Right lobe of liver (tissue), 4 donors: ENCODE measurements around the gene TRIO.

ENCODE experiments used
- POLR2A ChIP-seq: fragments of 450-650 bp; IDR thresholded peaks from one replicate; pipeline ENCODE4 v1.6.1; 2017; ENCODE audit warnings: antibody characterized with exemption, mild to moderate bottlenecking
- TF ChIP-seq, protein P1 (sequence below), 4 donors: fragments of 200-600 bp in 3 of 4; fragments of 450-650 bp in 1 of 4; IDR thresholded peaks; one replicate each; pipeline versions ENCODE4 v1.5.1 to v1.8.0; 2016 to 2022; ENCODE audit warnings: antibody characterized with exemption in 4 of 4, mild to moderate bottlenecking in 2 of 4
- donor health status: DM: no; HTN: no; CAD: no.
- donor health status: DM: no; HTN: no; CAD: no.
- donor health status: DM: no; HTN: yes; CAD: no.

DNA sequence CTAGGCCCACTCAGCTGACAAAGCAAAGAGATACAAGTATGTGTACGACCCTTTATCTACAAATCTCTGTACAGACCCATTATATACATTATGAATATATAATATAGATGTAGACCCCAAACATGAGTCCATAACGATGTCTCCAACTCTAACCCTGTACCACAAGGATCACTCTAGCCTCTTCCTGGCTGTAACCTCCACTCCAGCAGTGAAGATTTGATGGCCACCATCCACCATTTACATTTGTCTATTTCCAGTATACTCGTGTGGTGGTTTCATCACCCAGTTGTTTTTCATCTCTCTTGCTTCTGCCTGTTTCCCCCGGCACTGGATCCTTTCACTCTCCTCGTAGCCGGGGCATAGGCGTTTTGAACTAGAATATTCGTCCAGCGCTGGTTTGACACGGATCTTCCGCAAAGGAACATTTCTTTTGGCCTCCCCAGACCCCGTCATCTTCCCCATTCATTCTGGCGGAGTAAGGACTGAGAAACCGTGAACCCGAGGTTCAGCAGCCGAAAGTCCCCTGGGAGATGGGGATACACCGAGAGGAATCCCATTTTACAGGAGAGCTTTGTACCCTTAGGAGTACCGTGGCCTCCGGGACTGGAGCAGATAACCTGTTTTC is 828 bp upstream of the TRIO start:
- TF ChIP-seq, protein P1, sequence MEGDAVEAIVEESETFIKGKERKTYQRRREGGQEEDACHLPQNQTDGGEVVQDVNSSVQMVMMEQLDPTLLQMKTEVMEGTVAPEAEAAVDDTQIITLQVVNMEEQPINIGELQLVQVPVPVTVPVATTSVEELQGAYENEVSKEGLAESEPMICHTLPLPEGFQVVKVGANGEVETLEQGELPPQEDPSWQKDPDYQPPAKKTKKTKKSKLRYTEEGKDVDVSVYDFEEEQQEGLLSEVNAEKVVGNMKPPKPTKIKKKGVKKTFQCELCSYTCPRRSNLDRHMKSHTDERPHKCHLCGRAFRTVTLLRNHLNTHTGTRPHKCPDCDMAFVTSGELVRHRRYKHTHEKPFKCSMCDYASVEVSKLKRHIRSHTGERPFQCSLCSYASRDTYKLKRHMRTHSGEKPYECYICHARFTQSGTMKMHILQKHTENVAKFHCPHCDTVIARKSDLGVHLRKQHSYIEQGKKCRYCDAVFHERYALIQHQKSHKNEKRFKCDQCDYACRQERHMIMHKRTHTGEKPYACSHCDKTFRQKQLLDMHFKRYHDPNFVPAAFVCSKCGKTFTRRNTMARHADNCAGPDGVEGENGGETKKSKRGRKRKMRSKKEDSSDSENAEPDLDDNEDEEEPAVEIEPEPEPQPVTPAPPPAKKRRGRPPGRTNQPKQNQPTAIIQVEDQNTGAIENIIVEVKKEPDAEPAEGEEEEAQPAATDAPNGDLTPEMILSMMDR (IDR thresholded peaks at IDR 0.05): no peak
- TF ChIP-seq POLR2A: no peak
